ENCODE measurements around the gene EDN3. TPM values are rescaled to one million over a fixed set of nuclear protein-coding genes. Genes with fewer than 3 reads are reported as not detected.
"Not testable (repeated sequence)": the region's sequence is repeated elsewhere in the genome, so short reads cannot be mapped to it uniquely, and the experiment has no call there.

Gene EDN3
- total and polyA plus RNA-seq, 2 donors, result 0.24 to 3.1 TPM

GRCh38 chr20:59335377-59335776, 35.0 kb downstream of the EDN3 start:
- H3K4me1 ChIP-seq (ENCODE audit: insufficient read depth), result no peaks in the 10 kb centered on the region
- H3K27ac ChIP-seq (ENCODE audit: low read depth), result no peak overlapping the region
- no peaks in the 10 kb centered on the region for H3K36me3 ChIP-seq (ENCODE audit: insufficient read depth)
- DNase-seq (ENCODE audit: extremely low spot score), result no peak
- no peak overlapping the region for H3K4me3 ChIP-seq (ENCODE audit: low read depth, low read length)
- 84% methylated on average over 4 of the region's 4 CpGs for WGBS

DNA sequence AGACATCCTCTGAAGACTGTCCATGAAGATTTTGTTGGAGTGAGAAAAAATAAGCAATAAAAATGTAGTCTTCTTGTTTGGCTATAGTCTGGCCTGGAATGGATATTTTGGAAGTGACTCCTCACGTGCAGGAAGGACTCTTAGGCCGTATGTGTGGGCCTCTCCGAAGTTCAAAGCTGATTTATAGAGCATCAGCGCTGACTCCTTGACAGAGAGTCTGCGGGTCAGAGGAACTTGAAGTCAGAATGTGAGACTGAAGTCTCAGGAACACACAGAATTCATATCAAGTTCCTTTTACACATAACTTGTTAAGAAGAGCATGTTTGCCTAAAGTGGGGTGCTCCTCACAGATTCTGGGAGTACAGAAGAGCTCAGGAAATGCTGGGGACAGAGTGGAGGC, 36.1 kb downstream of the EDN3 start:
- Histone ChIP-seq H3K36me3 (ENCODE audit: insufficient read depth) (no peaks in the 10 kb centered on the region), H3K4me1 (ENCODE audit: insufficient read depth) (no peaks in the 10 kb centered on the region), H3K4me3 (ENCODE audit: low read depth, low read length) (no peak overlapping the region), H3K27ac (ENCODE audit: low read depth) (no peak overlapping the region)
- DNase-seq (ENCODE audit: extremely low spot score), result no peak
- 64% methylated on average over 5 of the region's 5 CpGs for WGBS

DNA sequence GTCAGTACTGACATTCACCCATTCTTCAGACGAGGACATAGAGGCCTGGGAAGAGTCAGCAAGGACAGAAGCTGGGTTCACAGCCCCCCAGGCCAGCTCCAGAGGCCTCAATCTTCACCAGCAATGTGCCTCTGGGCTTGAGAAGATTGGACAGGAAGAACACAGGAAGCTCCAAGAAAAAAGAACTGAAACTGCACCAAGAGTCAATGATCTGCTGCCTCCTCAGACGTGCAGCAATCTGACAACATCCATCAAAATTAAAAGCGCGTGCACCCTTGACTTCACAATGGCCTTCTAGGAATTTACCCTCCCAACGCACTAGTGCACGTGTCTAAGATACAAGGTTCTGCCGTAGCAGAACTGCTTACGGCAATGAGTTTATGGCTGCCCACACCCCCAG, 38.0 kb downstream of the EDN3 start:
- WGBS, result 78% methylated on average over 3 of the region's 8 CpGs
- not testable (repeated sequence) for H3K27ac ChIP-seq (ENCODE audit: low read depth); DNase-seq (ENCODE audit: extremely low spot score); H3K4me3 ChIP-seq (ENCODE audit: low read depth, low read length); H3K4me1 ChIP-seq (ENCODE audit: insufficient read depth); H3K36me3 ChIP-seq (ENCODE audit: insufficient read depth)

DNA sequence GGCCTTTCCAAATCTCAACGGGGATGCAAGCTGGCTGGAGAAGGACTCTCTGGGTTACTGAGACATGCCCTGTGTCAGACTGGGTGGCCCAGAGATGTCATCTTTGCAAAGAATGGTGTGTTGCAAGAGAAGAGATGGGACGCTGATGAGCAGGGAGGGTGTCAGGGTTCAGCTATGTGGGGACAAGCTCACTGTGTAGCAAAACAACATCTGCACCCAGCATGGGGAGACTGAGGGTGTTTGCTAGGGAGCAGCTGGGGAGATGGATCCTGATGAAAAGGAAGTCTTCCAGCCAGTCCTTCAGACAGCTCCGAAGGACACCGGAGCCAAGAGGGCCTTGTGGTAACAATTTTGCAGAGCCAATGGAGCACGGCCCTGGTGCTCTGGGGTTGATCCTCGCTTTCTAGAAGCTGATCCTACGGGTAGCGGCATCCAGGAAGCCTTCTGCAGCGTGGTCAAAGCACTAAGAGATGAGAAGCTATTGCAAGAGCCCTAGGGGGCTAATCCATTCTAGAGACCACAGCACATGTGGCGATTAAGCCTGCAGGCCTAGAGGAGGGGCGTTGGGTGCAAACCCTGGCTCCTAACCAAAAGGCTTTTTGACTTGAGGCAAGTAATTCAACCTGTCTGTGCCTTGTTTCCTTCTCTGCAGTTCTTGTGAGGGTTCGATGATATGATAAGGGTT, 39.9 kb downstream of the EDN3 start:
- Histone ChIP-seq H3K36me3 (ENCODE audit: insufficient read depth) (no peaks in the 10 kb centered on the region), H3K4me1 (ENCODE audit: insufficient read depth) (no peaks in the 10 kb centered on the region), H3K4me3 (ENCODE audit: low read depth, low read length) (no peak overlapping the region), H3K27ac (ENCODE audit: low read depth) (no peak overlapping the region)
- no peak for DNase-seq (ENCODE audit: extremely low spot score)
- 83% methylated on average over 12 of the region's 12 CpGs for WGBS

DNA sequence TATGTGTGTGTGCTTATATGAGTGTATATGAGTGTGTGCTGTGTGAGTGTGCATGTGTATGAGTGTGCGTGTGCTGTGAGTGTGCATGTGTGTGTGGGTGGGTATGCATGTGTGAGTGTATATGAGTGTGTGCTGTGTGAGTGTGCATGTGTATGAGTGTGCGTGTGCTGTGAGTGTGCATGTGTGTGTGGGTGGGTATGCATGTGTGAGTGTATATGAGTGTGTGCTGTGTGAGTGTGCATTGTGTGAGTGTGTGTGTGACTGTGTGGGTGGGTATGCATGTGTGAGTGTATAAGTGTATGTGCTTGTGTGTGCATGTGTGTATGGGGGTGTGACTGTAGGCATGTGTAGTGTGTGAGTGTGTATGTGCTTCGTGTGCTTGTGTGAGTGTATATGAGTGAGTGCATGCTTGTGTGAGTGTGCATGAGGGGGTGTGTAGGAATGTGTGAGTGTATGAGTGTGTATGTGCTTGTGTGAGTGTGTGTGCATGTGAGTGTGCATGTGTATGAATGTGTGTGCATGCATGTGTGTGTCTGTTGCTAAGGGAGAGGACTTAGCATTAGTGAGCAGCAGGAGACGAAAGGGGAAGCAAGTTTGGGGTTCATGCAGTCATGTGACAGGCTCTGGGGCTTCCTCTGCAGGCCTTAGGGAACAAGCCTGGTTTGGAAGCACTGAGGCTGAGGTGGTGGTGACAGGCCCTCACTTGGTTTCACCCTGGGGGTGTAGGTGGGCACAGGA, 41.0 kb downstream of the EDN3 start:
- H3K36me3 ChIP-seq (ENCODE audit: insufficient read depth), result not testable (repeated sequence)
- 77% methylated on average over 4 of the region's 4 CpGs for WGBS

GRCh38 chr20:59342023-59342957, 41.9 kb downstream of the EDN3 start:
- WGBS, result 56% methylated on average over 28 of the region's 28 CpGs
- H3K36me3 ChIP-seq (ENCODE audit: insufficient read depth), result no peaks in the 10 kb centered on the region
- H3K27ac ChIP-seq (ENCODE audit: low read depth), result no peak overlapping the region
- DNase-seq (ENCODE audit: extremely low spot score), result no peak
- no peaks in the 10 kb centered on the region for H3K4me1 ChIP-seq (ENCODE audit: insufficient read depth)
- no peak overlapping the region for H3K4me3 ChIP-seq (ENCODE audit: low read depth, low read length)

More for the DNA sequence above, 41.0 kb downstream of the EDN3 start:
- H3K4me3 ChIP-seq (ENCODE audit: low read depth, low read length); H3K27ac ChIP-seq (ENCODE audit: low read depth); DNase-seq (ENCODE audit: extremely low spot score); H3K4me1 ChIP-seq (ENCODE audit: insufficient read depth): not testable (repeated sequence)

DNA sequence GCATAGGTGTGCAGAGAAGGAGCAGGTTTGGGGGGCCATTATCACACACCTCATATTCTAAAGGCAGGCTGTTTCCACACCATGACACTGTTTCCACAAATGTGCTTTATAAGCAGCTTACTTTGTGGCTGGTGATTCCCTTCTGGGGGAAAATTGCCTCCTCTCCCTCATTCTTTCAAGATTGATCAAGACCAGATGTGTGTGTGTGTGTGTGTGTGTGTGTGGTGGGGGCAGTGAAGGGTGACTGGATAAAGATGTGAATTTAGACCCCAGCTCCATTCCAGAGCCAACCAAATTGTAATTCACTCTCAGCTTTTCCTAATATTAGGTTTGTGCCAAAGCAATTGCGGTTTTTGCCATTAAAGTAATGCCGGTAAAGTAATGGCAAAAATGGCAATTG, 45.6 kb downstream of the EDN3 start:
- no peak for DNase-seq (ENCODE audit: extremely low spot score)
- WGBS, result 85% methylated on average over 2 of the region's 2 CpGs
- Histone ChIP-seq H3K4me3 (ENCODE audit: low read depth, low read length) (no peak overlapping the region), H3K36me3 (ENCODE audit: insufficient read depth) (no peaks in the 10 kb centered on the region), H3K27ac (ENCODE audit: low read depth) (no peak overlapping the region), H3K4me1 (ENCODE audit: insufficient read depth) (no peaks in the 10 kb centered on the region)

DNA sequence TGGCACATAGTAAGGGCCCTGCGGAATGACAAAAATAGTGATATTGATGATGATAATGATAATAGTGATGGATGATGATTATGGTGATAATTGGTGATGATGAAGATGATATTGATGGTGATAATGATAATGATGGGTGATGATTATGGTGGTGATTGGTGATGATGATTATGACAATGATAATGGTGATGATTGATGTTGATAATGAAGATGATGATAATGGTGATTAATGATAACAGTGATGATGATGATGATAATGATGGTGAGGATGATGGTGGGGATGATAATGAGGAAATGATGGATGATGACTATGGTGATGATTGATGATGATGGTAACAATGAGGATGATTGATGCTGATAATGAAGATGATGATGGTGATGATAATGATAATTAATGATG, 48.9 kb downstream of the EDN3 start:
- no peak for DNase-seq (ENCODE audit: extremely low spot score)
- 94% methylated on average over 1 of the region's 1 CpG for WGBS
- no peaks in the 10 kb centered on the region for H3K4me1 ChIP-seq (ENCODE audit: insufficient read depth)
- H3K4me3 ChIP-seq (ENCODE audit: low read depth, low read length), result no peak overlapping the region
- H3K36me3 ChIP-seq (ENCODE audit: insufficient read depth), result no peaks in the 10 kb centered on the region
- H3K27ac ChIP-seq (ENCODE audit: low read depth), result no peak overlapping the region

- 61% methylated on average over 10 of the region's 10 CpGs for WGBS
- H3K4me1 ChIP-seq (ENCODE audit: insufficient read depth), result no peaks in the 10 kb centered on the region
- H3K4me3 ChIP-seq (ENCODE audit: low read depth, low read length), result no peak overlapping the region
- H3K36me3 ChIP-seq (ENCODE audit: insufficient read depth), result no peaks in the 10 kb centered on the region
- no peak for DNase-seq (ENCODE audit: extremely low spot score)
- no peak overlapping the region for H3K27ac ChIP-seq (ENCODE audit: low read depth)
Measured at GRCh38 chr20:59350330-59351156, 50.1 kb downstream of the EDN3 start.

- WGBS, result 69% methylated on average over 10 of the region's 10 CpGs
- Histone ChIP-seq H3K4me3 (ENCODE audit: low read depth, low read length) (no peak overlapping the region), H3K4me1 (ENCODE audit: insufficient read depth) (no peaks in the 10 kb centered on the region), H3K27ac (ENCODE audit: low read depth) (no peak overlapping the region), H3K36me3 (ENCODE audit: insufficient read depth) (no peaks in the 10 kb centered on the region)
- DNase-seq (ENCODE audit: extremely low spot score), result no peak
Measured at GRCh38 chr20:59351157-59352040, 51.0 kb downstream of the EDN3 start.

- H3K4me3 ChIP-seq (ENCODE audit: low read depth, low read length), result no peak overlapping the region
- no peak overlapping the region for H3K27ac ChIP-seq (ENCODE audit: low read depth)
- DNase-seq (ENCODE audit: extremely low spot score), result no peak
- no peaks in the 10 kb centered on the region for H3K36me3 ChIP-seq (ENCODE audit: insufficient read depth)
- 79% methylated on average over 4 of the region's 4 CpGs for WGBS
- no peaks in the 10 kb centered on the region for H3K4me1 ChIP-seq (ENCODE audit: insufficient read depth)
Measured at GRCh38 chr20:59352541-59352940, 52.1 kb downstream of the EDN3 start.

GRCh38 chr20:59352990-59353389, 52.6 kb downstream of the EDN3 start:
- Histone ChIP-seq H3K27ac (ENCODE audit: low read depth) (no peak overlapping the region), H3K36me3 (ENCODE audit: insufficient read depth) (no peaks in the 10 kb centered on the region), H3K4me3 (ENCODE audit: low read depth, low read length) (no peak overlapping the region), H3K4me1 (ENCODE audit: insufficient read depth) (no peaks in the 10 kb centered on the region)
- no peak for DNase-seq (ENCODE audit: extremely low spot score)
- WGBS, result 79% methylated on average over 9 of the region's 9 CpGs
